KG1 (cell line): ENCODE results near the gene RPH3AL.
"Not testable (repeated sequence)": the region's sequence is repeated elsewhere in the genome, so short reads cannot be mapped to it uniquely, and the experiment has no call there.

ENCODE experiments used
- DNase-seq: peaks from one replicate; lab custom pipeline; 2025; lab: John Stamatoyannopoulos, UW

The RPH3AL gene

GRCh38 chr17:282000-282911, 70.4 kb downstream of the RPH3AL start:
- no peak for DNase-seq

- no peak for DNase-seq
Observed at GRCh38 chr17:281365-281999, 71.1 kb downstream of the RPH3AL start.

- no peak for DNase-seq
Observed at GRCh38 chr17:280901-281300, 71.7 kb downstream of the RPH3AL start.

GRCh38 chr17:280216-280615, 72.4 kb downstream of the RPH3AL start:
- DNase-seq, result no peak

- DNase-seq, result no peak
Observed at GRCh38 chr17:279776-280175, 72.8 kb downstream of the RPH3AL start.

GRCh38 chr17:279331-279730, 73.3 kb downstream of the RPH3AL start:
- no peak for DNase-seq

- no peak for DNase-seq
Observed at GRCh38 chr17:278676-279059, 73.9 kb downstream of the RPH3AL start.

GRCh38 chr17:278055-278675, 74.4 kb downstream of the RPH3AL start:
- DNase-seq, result no peak

GRCh38 chr17:274902-275301, 77.7 kb downstream of the RPH3AL start:
- no peak for DNase-seq

- DNase-seq, result no peak
Observed at GRCh38 chr17:273981-274832, 78.4 kb downstream of the RPH3AL start.

GRCh38 chr17:272856-273255, 79.8 kb downstream of the RPH3AL start:
- DNase-seq, result not testable (repeated sequence)

GRCh38 chr17:271928-272623, 80.5 kb downstream of the RPH3AL start:
- not testable (repeated sequence) for DNase-seq

GRCh38 chr17:269616-270514, 82.7 kb downstream of the RPH3AL start:
- no peak for DNase-seq

GRCh38 chr17:266701-267667, 85.6 kb downstream of the RPH3AL start:
- no peak for DNase-seq

GRCh38 chr17:266219-266618, 86.4 kb downstream of the RPH3AL start:
- DNase-seq, result no peak

- DNase-seq, result no peak
Observed at GRCh38 chr17:265718-266117, 86.9 kb downstream of the RPH3AL start.

GRCh38 chr17:263773-264172, 88.8 kb downstream of the RPH3AL start:
- DNase-seq, result no peak

- no peak for DNase-seq
Observed at GRCh38 chr17:263271-263670, 89.3 kb downstream of the RPH3AL start.

- no peak for DNase-seq
Observed at GRCh38 chr17:261635-262034, 91.0 kb downstream of the RPH3AL start.
